ENCODE data around the gene MUC20.
"Not testable (repeated sequence)": the region's sequence is repeated elsewhere in the genome, so short reads cannot be mapped to it uniquely, and the experiment has no call there.

The MUC20 gene

GRCh38 chr3:195774917-195775316 lies 54.1 kb downstream of the MUC20 start:
- no peak for DNase-seq

- DNase-seq = no peak
These were observed 57.2 kb downstream of the MUC20 start for GRCh38 chr3:195777975-195778374.

- not testable (repeated sequence) for DNase-seq
These were observed 60.5 kb downstream of the MUC20 start for GRCh38 chr3:195781236-195781635.

Data from T-helper 9 cell (primary cell).